ENCODE data around the gene PPARD. TPM values are rescaled to one million over a fixed set of nuclear protein-coding genes. Genes with fewer than 3 reads are reported as not detected.

The PPARD gene
- 7.9 and 40.5 TPM in 2 replicates for total RNA-seq

DNA sequence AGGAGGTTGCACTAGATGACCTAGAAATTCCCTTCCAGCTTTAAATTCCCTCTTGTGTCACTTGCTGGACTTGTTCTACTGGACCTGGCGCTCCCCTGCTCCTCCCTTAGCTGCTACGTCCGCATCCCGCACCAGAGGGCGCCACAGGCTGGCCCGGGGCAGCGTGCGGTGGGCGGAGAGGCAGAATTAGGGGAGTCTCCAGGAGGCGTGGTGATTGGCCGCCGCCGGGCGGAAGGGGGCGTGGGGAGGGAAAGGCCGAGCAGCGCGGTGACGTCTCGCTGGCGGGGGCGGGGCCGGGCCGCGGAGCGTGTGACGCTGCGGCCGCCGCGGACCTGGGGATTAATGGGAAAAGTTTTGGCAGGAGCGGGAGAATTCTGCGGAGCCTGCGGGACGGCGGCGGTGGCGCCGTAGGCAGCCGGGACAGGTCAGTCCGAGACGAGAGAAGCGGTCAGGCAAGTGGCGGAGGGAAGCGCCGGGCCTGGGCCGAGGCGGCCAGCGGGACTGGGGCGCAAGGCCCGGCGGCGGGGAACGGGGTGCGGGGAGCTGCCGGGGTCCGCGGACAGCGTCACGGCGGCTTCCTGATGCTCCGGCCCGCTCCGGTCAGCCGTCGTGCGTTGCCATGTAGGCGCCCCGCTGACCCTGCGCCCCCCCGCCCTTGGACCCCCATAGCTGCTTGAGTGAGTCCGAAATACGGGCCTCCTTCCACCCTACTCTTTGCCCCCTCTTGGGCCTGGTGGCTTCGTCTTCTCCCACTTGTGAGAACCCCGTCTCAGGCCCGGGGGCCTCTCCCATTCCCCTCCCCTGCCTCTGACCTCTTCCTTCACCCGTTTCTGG is at the start of gene PPARD:
TSS of gene PPARD (plus strand) at position 301 of the 834 bp plus-strand sequence. CDS start 68,530 bp downstream, outside the sequence.

DNA sequence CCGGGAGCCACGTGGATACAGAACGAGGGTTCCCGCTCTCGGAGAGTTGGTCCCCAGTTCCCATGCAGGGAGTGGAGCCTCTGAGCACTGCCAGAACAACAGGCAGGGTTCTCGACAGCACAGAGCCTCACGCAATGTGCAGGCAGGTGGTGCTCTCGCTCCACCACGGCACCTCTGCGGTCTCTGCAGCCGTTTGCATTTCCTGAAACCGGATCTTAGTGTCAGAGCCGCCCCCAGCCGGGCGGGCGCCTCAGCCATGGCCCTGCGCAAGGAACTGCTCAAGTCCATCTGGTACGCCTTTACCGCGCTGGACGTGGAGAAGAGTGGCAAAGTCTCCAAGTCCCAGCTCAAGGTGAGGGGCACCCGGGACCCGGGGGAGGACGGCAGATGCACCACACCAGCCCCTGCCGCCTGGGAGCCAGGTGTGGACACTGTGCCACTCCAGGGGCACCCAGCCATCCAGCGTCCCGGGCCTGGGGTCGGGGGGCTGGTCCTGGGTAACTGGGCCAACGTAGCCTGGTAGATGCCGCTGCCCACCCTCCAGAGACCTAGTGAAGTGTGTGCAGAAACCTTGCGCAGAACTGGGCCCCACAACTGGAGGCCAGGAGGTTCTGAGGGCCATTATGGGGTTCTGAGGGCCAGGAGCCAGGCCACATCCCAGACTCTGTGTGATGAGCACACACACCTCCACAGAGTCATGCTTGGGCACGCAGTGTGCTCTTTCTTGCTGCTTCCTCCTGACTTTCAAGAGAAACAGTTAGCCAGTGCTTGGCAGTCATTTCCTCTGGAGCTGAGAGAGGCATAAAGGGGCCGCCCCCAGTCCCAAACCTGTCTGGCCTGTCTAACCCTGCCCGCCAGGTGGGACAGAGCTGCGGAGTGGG is 44.5 kb upstream of the PPARD start, which contains the start of gene DEF6:
TSS of gene DEF6 (plus strand) at position 218 of the 881 bp plus-strand sequence. CDS start at position 257, 39 bp downstream.

DNA sequence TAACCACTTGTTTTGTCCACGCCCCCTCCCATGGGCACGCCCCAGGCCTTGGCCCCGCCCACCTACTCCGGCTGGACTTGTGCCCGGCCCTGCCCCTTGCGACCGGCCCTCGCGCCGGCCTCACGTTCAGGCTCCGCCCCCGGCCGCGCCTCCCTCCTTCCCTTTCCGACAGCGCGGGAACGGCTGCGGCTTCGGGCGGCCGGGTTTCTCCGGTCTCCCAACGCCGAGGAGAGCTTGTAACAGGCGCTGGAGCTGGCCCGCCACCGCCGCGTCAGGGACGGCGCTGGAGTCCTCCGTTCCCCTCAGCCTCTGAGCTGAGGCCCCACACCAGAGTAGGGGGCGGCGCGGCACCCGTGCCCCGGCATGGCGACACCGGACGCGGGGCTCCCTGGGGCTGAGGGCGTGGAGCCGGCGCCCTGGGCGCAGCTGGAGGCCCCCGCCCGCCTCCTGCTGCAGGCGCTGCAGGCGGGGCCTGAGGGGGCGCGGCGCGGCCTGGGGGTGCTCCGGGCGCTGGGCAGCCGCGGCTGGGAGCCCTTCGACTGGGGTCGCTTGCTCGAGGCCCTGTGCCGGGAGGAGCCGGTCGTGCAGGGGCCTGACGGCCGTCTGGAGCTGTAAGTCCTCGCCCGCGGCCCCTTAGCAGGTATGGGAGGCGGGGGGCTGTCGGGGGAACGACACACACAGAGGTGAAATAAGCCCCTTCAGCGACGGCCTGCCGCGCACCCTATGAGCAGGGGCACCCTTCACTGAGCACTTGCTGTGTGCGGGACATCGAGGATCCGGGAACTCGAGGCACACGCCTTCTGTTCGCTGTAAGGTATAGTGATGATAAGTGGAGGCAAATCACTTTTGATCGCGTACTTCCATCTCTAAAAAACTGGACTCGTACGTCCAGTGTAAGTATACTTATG is 110.1 kb downstream of the PPARD start, which contains the start of gene FANCE:
TSS of gene FANCE (plus strand) at position 156 of the 908 bp plus-strand sequence. CDS start at position 364, 208 bp downstream.

DNA sequence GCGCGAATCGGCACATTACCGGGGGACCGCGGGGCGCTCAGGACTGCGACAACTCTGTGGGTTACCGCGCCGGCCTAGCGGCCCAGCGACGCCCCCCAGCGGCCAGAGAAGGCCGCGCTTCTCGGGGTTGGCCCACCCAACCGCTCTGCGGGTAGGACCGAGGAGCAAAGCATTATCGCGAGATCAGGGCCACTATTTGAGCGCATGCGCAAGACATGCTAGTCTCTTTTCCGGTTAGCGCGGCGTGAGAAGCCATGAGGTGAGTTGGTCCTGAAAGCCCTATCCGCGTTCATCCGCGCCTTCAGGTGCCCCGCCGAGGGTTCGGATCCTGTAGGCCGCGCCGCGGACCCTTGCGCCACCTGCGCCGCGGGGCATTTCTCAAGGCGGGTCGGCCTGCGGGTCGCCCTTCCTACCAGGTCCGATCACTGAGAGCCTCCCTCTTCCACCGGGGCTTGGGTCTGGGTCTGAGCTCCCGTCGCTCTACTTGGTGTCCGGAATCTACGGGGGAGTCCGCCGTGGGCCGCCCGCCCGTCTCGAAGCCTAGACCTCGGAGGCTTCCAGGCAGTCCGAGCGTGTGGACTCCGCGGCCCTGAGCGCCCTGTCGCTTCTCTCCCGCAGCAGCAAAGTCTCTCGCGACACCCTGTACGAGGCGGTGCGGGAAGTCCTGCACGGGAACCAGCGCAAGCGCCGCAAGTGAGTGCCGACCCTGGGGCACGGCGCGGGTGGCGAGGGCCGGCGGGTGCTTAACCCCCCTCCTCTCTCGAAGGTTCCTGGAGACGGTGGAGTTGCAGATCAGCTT is 126.0 kb downstream of the PPARD start, which contains the start of gene RPL10A:
TSS of gene RPL10A (plus strand) at position 221 of the 799 bp plus-strand sequence. CDS start at position 255, 34 bp downstream.

Other genes with a start within 250 kb of the PPARD start
- gene TCP11, start 201.2 kb upstream of the PPARD start, total RNA-seq = not detected in 2 replicates
- gene SCUBE3, start 128.6 kb upstream of the PPARD start, total RNA-seq = under 0.01 TPM in 1 of 2 replicates, not detected in the other
- gene ZNF76, start 82.8 kb upstream of the PPARD start, total RNA-seq = 5.5 and 6.7 TPM in 2 replicates
- 21.0 and 42.8 TPM in 2 replicates for gene DEF6, start 44.7 kb upstream of the PPARD start, total RNA-seq
- gene FANCE, start 109.8 kb downstream of the PPARD start, total RNA-seq = 34.2 and 77.2 TPM in 2 replicates
- gene RPL10A, start 125.8 kb downstream of the PPARD start, total RNA-seq = 3,145 and 3,692 TPM in 2 replicates
- 4.8 and 9.6 TPM in 2 replicates for gene TEAD3, start 154.5 kb downstream of the PPARD start, total RNA-seq
- gene TULP1, start 170.3 kb downstream of the PPARD start, total RNA-seq = not detected in 2 replicates

All from tracheal epithelial cell (primary cell).